ENCODE data around the gene STX1B. TPM values are rescaled to one million over a fixed set of nuclear protein-coding genes. Genes with fewer than 3 reads are reported as not detected.
A peak's percentile ranks its signal among the peaks of the same experiment; 100 is the strongest.
"Not testable (repeated sequence)": the region's sequence is repeated elsewhere in the genome, so short reads cannot be mapped to it uniquely, and the experiment has no call there.

STX1B gene
- total RNA-seq, 1 experiment from 2014 or later: 1.3 TPM

- H3K4me3 Mint-ChIP-seq (ENCODE audit: low read depth, unreplicated experiment): peak overlapping the region; percentile 3
- H3K27ac Mint-ChIP-seq (ENCODE audit: unreplicated experiment): peak overlapping the region; percentile 31
- intact Hi-C loops (cut with micrococcal nuclease; ENCODE audit: unreplicated experiment): no loop called here
- peaks cover 26% of the 10 kb centered on the region for H3K4me1 Mint-ChIP-seq (ENCODE audit: low read depth, unreplicated experiment)
- no peak for DNase-seq
- CTCF ChIA-PET: interaction anchor here (0.6 kb wide), 1 partner anchor 24 kb away, joined by 12 read pairs; the partner anchor contains the start of gene FBXL19
- H3K9me3 Mint-ChIP-seq (ENCODE audit: low read depth, unreplicated experiment): no peaks in the 10 kb centered on the region
- TF ChIP-seq CTCF (IDR thresholded peaks at IDR 0.05; ENCODE audit: unreplicated experiment): no peak
- BruUV-seq (replicated peaks): no TSS peak
- H3K27me3 Mint-ChIP-seq (ENCODE audit: unreplicated experiment): no peaks in the 10 kb centered on the region
- H3K36me3 Mint-ChIP-seq (ENCODE audit: insufficient read depth, unreplicated experiment): peaks cover 65% of the 10 kb centered on the region
Measured at GRCh38 chr16:30946671-30947540, 63.5 kb downstream of the STX1B start.

GRCh38 chr16:30944352-30944751 lies 66.1 kb downstream of the STX1B start:
- DNase-seq: no peak
- intact Hi-C loops (cut with micrococcal nuclease; ENCODE audit: unreplicated experiment): no loop called here
- Mint-ChIP-seq H3K27me3 (ENCODE audit: unreplicated experiment) (no peaks in the 10 kb centered on the region), H3K4me3 (ENCODE audit: low read depth, unreplicated experiment) (no peak overlapping the region), H3K4me1 (ENCODE audit: low read depth, unreplicated experiment) (peaks cover 18% of the 10 kb centered on the region), H3K9me3 (ENCODE audit: low read depth, unreplicated experiment) (no peaks in the 10 kb centered on the region), H3K36me3 (ENCODE audit: insufficient read depth, unreplicated experiment) (peaks cover 67% of the 10 kb centered on the region), H3K27ac (ENCODE audit: unreplicated experiment) (no peak overlapping the region)
- BruUV-seq (replicated peaks): no TSS peak
- TF ChIP-seq CTCF (IDR thresholded peaks at IDR 0.05; ENCODE audit: unreplicated experiment): no peak
- CTCF ChIA-PET: no interaction called here

GRCh38 chr16:30942426-30942806 lies 68.0 kb downstream of the STX1B start:
- Mint-ChIP-seq H3K27me3 (ENCODE audit: unreplicated experiment) (no peaks in the 10 kb centered on the region), H3K4me3 (ENCODE audit: low read depth, unreplicated experiment) (no peak overlapping the region), H3K36me3 (ENCODE audit: insufficient read depth, unreplicated experiment) (peaks cover 50% of the 10 kb centered on the region), H3K9me3 (ENCODE audit: low read depth, unreplicated experiment) (no peaks in the 10 kb centered on the region), H3K27ac (ENCODE audit: unreplicated experiment) (no peak overlapping the region), H3K4me1 (ENCODE audit: low read depth, unreplicated experiment) (peaks cover 16% of the 10 kb centered on the region)
- no TSS peak for BruUV-seq (replicated peaks)
- CTCF ChIA-PET: interaction anchor here (0.5 to 2.1 kb wide), 14 partner anchors 10 to 283 kb away, joined by 3 to 26 read pairs (median 4); partner anchors contain the start of gene SETD1A
- DNase-seq: no peak
- no peak for TF ChIP-seq CTCF (IDR thresholded peaks at IDR 0.05; ENCODE audit: unreplicated experiment)
- intact Hi-C loops (cut with micrococcal nuclease; ENCODE audit: unreplicated experiment): no loop called here

DNA sequence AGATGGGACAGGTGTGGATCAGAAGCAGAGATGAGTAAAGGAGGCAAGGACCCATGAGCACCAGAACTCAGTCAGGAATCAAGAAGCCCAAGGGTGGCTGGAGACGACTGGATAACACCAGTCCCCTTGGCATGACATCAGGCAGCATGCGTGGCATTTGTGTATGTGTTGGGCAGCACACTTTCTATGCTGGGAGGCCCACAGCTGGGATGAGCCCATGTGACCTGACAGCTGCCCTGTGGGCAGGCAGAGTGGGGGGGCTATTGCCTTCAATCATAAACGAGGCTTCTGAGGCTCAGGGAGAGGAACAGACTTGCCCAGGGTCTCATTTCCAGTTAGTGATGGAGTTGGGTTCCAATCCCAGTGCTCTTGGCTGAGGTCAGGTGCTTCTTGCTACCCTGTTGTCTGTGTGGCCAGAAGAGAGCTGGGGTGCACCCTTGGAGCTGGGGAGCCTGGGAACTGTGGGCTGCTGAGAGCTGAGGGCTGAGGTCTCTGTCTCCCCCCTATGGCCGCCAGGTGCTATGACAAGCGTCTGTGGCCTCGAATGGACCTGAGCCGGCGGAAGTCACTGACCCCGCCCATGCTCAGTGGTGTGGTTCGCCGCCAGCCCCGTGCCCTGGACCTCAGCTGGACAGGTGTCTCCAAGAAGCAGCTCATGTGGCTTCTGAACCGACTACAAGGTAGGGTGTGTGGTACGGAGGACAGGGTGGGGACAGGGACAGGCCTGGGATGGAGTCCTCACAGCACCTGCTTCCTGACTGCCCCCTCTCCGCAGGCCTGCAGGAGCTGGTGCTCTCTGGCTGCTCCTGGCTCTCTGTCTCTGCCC lies 68.6 kb downstream of the STX1B start:
- CTCF ChIA-PET: interaction anchor here (0.5 to 2.1 kb wide), 15 partner anchors 10 to 283 kb away, joined by 3 to 26 read pairs (median 4); partner anchors contain the start of gene SETD1A
- intact Hi-C loops (cut with micrococcal nuclease; ENCODE audit: unreplicated experiment): no loop called here
- peaks cover 16% of the 10 kb centered on the region for H3K4me1 Mint-ChIP-seq (ENCODE audit: low read depth, unreplicated experiment)
- no TSS peak for BruUV-seq (replicated peaks)
- peak; percentile 93 for TF ChIP-seq CTCF (IDR thresholded peaks at IDR 0.05; ENCODE audit: unreplicated experiment)
- no peak overlapping the region for H3K27ac Mint-ChIP-seq (ENCODE audit: unreplicated experiment)
- peak; percentile 88 for DNase-seq
- no peak overlapping the region for H3K4me3 Mint-ChIP-seq (ENCODE audit: low read depth, unreplicated experiment)
- H3K36me3 Mint-ChIP-seq (ENCODE audit: insufficient read depth, unreplicated experiment): peaks cover 50% of the 10 kb centered on the region
- H3K9me3 Mint-ChIP-seq (ENCODE audit: low read depth, unreplicated experiment): no peaks in the 10 kb centered on the region
- no peaks in the 10 kb centered on the region for H3K27me3 Mint-ChIP-seq (ENCODE audit: unreplicated experiment)

DNA sequence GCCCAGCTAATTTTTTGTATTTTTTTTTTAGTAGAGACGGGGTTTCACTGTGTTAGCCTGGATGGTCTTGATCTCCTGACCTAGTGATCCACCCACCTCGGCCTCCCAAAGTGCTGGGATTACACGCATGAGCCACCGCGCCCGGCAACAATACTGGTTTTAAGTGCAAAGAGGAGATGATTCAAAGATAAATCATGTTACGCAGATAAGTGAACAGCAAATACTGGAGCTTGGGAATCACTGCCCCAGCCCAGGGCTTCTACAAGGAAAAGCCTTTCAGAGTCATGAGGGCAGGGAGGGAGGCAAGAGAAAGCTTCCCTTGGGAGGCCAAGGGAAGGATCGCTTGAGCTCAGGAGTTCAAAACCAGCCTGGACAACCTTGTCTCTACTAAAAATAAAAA lies 70.9 kb downstream of the STX1B start:
- H3K27me3 Mint-ChIP-seq (ENCODE audit: unreplicated experiment); intact Hi-C loops (cut with micrococcal nuclease; ENCODE audit: unreplicated experiment); DNase-seq; H3K27ac Mint-ChIP-seq (ENCODE audit: unreplicated experiment); H3K4me3 Mint-ChIP-seq (ENCODE audit: low read depth, unreplicated experiment); BruUV-seq (replicated peaks); H3K9me3 Mint-ChIP-seq (ENCODE audit: low read depth, unreplicated experiment): not testable (repeated sequence)
- CTCF ChIA-PET: interaction anchor here (0.5 to 0.7 kb wide), 4 partner anchors 50 to 530 kb away, joined by 3 to 7 read pairs (median 3); no protein-coding TSS in a partner anchor
- Mint-ChIP-seq H3K36me3 (ENCODE audit: insufficient read depth, unreplicated experiment) (peaks cover 41% of the 10 kb centered on the region), H3K4me1 (ENCODE audit: low read depth, unreplicated experiment) (peaks cover 16% of the 10 kb centered on the region)
